SK-N-SH treated with all-trans-retinoic acid at 6 μM for 48 hours (cell line): ENCODE measurements around the gene NLRX1.
"Not testable (repeated sequence)": the region's sequence is repeated elsewhere in the genome, so short reads cannot be mapped to it uniquely, and the experiment has no call there.

Experiments used
- ATAC-seq: fragments of 200-7000 bp; cut with Tn5 transposase; 3 replicates; pipeline ENCODE4 v1.9.1; 2020; ENCODE audit warnings: mild to moderate bottlenecking, moderate library complexity
- ARNTL ChIP-seq: fragments of 450-650 bp; formaldehyde crosslinking; IDR thresholded peaks from 2 replicates; pipeline ENCODE4 v1.5.0; 2020; ENCODE audit warnings: low read depth, mild to moderate bottlenecking, moderate library complexity, borderline replicate concordance
- CREB5 ChIP-seq: fragments of 250-450 bp; sonication (Bioruptor Pico); IDR thresholded peaks from 2 replicates; pipeline ENCODE4 v1.5.1; 2020; ENCODE audit warnings: low read depth, mild to moderate bottlenecking, moderate library complexity
- CSDC2 ChIP-seq: fragments of 250-450 bp; sonication (Bioruptor Pico); IDR thresholded peaks from 2 replicates; pipeline ENCODE4 v1.5.0; 2020; ENCODE audit warnings: mild to moderate bottlenecking, moderate library complexity
- CSRNP3 ChIP-seq: fragments of 250-450 bp; sonication (Bioruptor Pico); IDR thresholded peaks from 2 replicates; pipeline ENCODE4 v1.5.1; 2021; ENCODE audit warnings: mild to moderate bottlenecking, moderate library complexity
- ESRRG ChIP-seq: fragments of 250-450 bp; sonication (Bioruptor Pico); IDR thresholded peaks from 2 replicates; pipeline ENCODE4 v1.6.1; 2021; ENCODE audit warnings: mild to moderate bottlenecking
- GLIS3 ChIP-seq: fragments of 250-450 bp; sonication (Bioruptor Pico); IDR thresholded peaks from 2 replicates; pipeline ENCODE4 v1.5.0; 2020; ENCODE audit warnings: mild to moderate bottlenecking, moderate library complexity
- OSR1 ChIP-seq: fragments of 250-450 bp; sonication (Bioruptor Pico); IDR thresholded peaks from 2 replicates; pipeline ENCODE4 v1.8.0; 2022; ENCODE audit warnings: moderate library complexity, mild to moderate bottlenecking, inconsistent platforms
- PATZ1 ChIP-seq: fragments of 250-450 bp; sonication (Bioruptor Pico); IDR thresholded peaks from 2 replicates; pipeline ENCODE4 v1.8.0; 2020; ENCODE audit warnings: mild to moderate bottlenecking, moderate library complexity, borderline replicate concordance
- POU6F1 ChIP-seq: fragments of 250-450 bp; sonication (Bioruptor Pico); IDR thresholded peaks from 2 replicates; pipeline ENCODE4 v1.8.0; 2021; ENCODE audit warnings: low read depth, mild to moderate bottlenecking, moderate library complexity, borderline replicate concordance
- PPARA ChIP-seq: fragments of 250-450 bp; sonication (Bioruptor Pico); IDR thresholded peaks from 2 replicates; pipeline ENCODE4 v1.5.0; 2020; ENCODE audit warnings: mild to moderate bottlenecking, borderline replicate concordance
- TCF4 ChIP-seq: fragments of 250-450 bp; sonication (Bioruptor Pico); IDR thresholded peaks from 2 replicates; pipeline ENCODE4 v1.8.0; 2021; ENCODE audit warnings: mild to moderate bottlenecking, moderate library complexity, borderline replicate concordance
- TOX ChIP-seq: fragments of 250-450 bp; sonication (Bioruptor Pico); IDR thresholded peaks from 2 replicates; pipeline ENCODE4 v1.8.0; 2021; ENCODE audit warnings: mild to moderate bottlenecking, moderate library complexity, borderline replicate concordance
- ZC3H10 ChIP-seq: fragments of 250-450 bp; sonication (Bioruptor Pico); IDR thresholded peaks from 2 replicates; pipeline ENCODE4 v1.5.1; 2021; ENCODE audit warnings: mild to moderate bottlenecking, moderate library complexity
- ZFP3 ChIP-seq: fragments of 250-450 bp; sonication (Bioruptor Pico); IDR thresholded peaks from 2 replicates; pipeline ENCODE4 v1.5.0; 2020; ENCODE audit warnings: mild to moderate bottlenecking, moderate library complexity
- ZFP30 ChIP-seq: fragments of 450-650 bp; formaldehyde crosslinking; IDR thresholded peaks from 2 replicates; pipeline ENCODE4 v1.5.0; 2022; ENCODE audit warnings: mild to moderate bottlenecking, moderate library complexity
- ZNF70 ChIP-seq: fragments of 450-650 bp; formaldehyde crosslinking; IDR thresholded peaks from 2 replicates; pipeline ENCODE4 v1.5.0; 2020; ENCODE audit warnings: mild to moderate bottlenecking, moderate library complexity

Gene NLRX1

GRCh38 chr11:119188887-119189286, 20.4 kb downstream of the NLRX1 start (continued):
- TF ChIP-seq TOX (CRISPR knock-in tag) (no peak), PPARA (CRISPR knock-in tag) (no peak), PATZ1 (CRISPR knock-in tag) (no peak)

- ATAC-seq = no peak
- TF ChIP-seq ZFP3 (CRISPR knock-in tag) (no peak), ZNF70 (CRISPR knock-in tag) (no peak), ZFP30 (CRISPR knock-in tag) (no peak)
Measured at GRCh38 chr11:119189393-119189792, 20.9 kb downstream of the NLRX1 start.

GRCh38 chr11:119190531-119190930, 22.0 kb downstream of the NLRX1 start:
- TF ChIP-seq CREB5 = no peak
- TF ChIP-seq CSDC2 = no peak
- TF ChIP-seq PATZ1 (CRISPR knock-in tag) = no peak
- no peak for TF ChIP-seq OSR1
- no peak for TF ChIP-seq TOX (CRISPR knock-in tag)
- TF ChIP-seq CSRNP3 (CRISPR knock-in tag) = no peak
- no peak for TF ChIP-seq ESRRG
- TF ChIP-seq ZC3H10 (CRISPR knock-in tag) = no peak
- no peak for ATAC-seq

GRCh38 chr11:119191265-119191664, 22.7 kb downstream of the NLRX1 start:
- ATAC-seq = not testable (repeated sequence)

GRCh38 chr11:119192111-119192510, 23.6 kb downstream of the NLRX1 start:
- no peak for ATAC-seq
- no peak for TF ChIP-seq ZC3H10 (CRISPR knock-in tag)
- TF ChIP-seq TCF4 (CRISPR knock-in tag) = no peak
- no peak for TF ChIP-seq GLIS3 (CRISPR knock-in tag)
- TF ChIP-seq CSDC2 = no peak
- TF ChIP-seq ZFP3 (CRISPR knock-in tag) = no peak
- no peak for TF ChIP-seq POU6F1 (CRISPR knock-in tag)
- no peak for TF ChIP-seq CSRNP3 (CRISPR knock-in tag)
- no peak for TF ChIP-seq PPARA (CRISPR knock-in tag)
- TF ChIP-seq ARNTL (CRISPR knock-in tag) = no peak
